HepG2 (cell line): Measurements from ENCODE around the gene TPSD1. TPM values are rescaled to one million over a fixed set of nuclear protein-coding genes. Genes with fewer than 3 reads are reported as not detected.
A peak's percentile ranks its signal among the peaks of the same experiment; 100 is the strongest.

ENCODE experiments used
- ATAC-seq: fragments of 200-7000 bp; cut with Tn5 transposase; 3 replicates; pipeline ENCODE4 v1.9.1; 2020; ENCODE audit warnings: mild to moderate bottlenecking, moderate library complexity
- BruUV-seq: library from RNA; stranded (reverse); fragments of 400-500 nt; replicated peaks from 2 replicates; lab custom pipeline; 2021; lab: Mats Ljungman, UMichigan
- CTCF ChIA-PET: fragments of 300-600 bp; formaldehyde crosslinking; extraction: SDS; loops from one replicate; lab custom pipeline; 2021; ENCODE audit warnings: low total read pairs, inconsistent platforms, low intra/inter-chr PET ratio; lab: Yijun Ruan, JAX
- POLR2A ChIA-PET: fragments of 350-600 bp; sonication (Branson Sonifier 250); formaldehyde crosslinking; loops from one replicate; lab custom pipeline; 2020; ENCODE audit warnings: antibody characterized with exemption, inconsistent platforms; lab: Yijun Ruan, JAX
- DNase-seq: peaks from one replicate; pipeline ENCODE4 v3.0.0-alpha.2; 2015; ENCODE audit warnings: low spot score
- FAIRE-seq: peaks from 3 replicates; lab custom pipeline; 2011; peaks lifted over from hg19 to GRCh38; lab: Jason Lieb, UNC
- H2AFZ ChIP-seq: one replicate; pipeline ENCODE4 v1.6.1; 2011; ENCODE audit warnings: low read length, inconsistent platforms
- H3K27ac ChIP-seq: fragments of 300-600 bp; 3 replicates; pipeline ENCODE4 v1.8.0; 2011; ENCODE audit warnings: mixed run types, mild to moderate bottlenecking, mixed read lengths, low read length, inconsistent platforms; ENCODE audit not compliant: insufficient read depth; ENCODE audit errors: extremely low read length
- H3K27me3 ChIP-seq, 2 experiments: fragments of 200-600 bp in 1 of 2; 2 replicates in 1 of 2; 3 replicates in 1 of 2; pipeline versions ENCODE4 v1.6.0 to v1.8.0; 2011; ENCODE audit warnings: low read length in 2 of 2, mild to moderate bottlenecking in 2 of 2, moderate library complexity in 2 of 2, inconsistent platforms in 1 of 2; ENCODE audit not compliant: insufficient read depth in 2 of 2, control insufficient read depth in 1 of 2
- H3K36me3 ChIP-seq, 2 experiments: fragments of 200-600 bp in 1 of 2; replicated peaks in 1 of 2; 2 replicates in 1 of 2; 3 replicates in 1 of 2; pipeline versions ENCODE4 v1.5.1 to v1.8.0; 2011; ENCODE audit warnings: low read length in 2 of 2, inconsistent platforms in 1 of 2; ENCODE audit not compliant: insufficient read depth in 2 of 2, control insufficient read depth in 1 of 2
- H3K4me1 ChIP-seq: 2 replicates; pipeline ENCODE4 v1.5.1; 2012; ENCODE audit warnings: low read length, inconsistent platforms; ENCODE audit not compliant: insufficient read depth
- H3K4me2 ChIP-seq: 2 replicates; pipeline ENCODE4 v1.6.0; 2011; ENCODE audit warnings: low read depth, low read length, inconsistent platforms
- H3K4me3 ChIP-seq, 3 experiments: fragments of 200-600 bp in 1 of 3; sonication (generic), shearing (Covaris generic) in 1 of 3; replicated peaks in 1 of 3; 2 replicates each; pipeline ENCODE4 v1.5.1; 2011 to 2016; ENCODE audit warnings: low read length in 3 of 3, inconsistent platforms in 2 of 3, low read depth in 2 of 3, mild to moderate bottlenecking in 2 of 3, control low read depth in 1 of 3, mixed read lengths in 1 of 3; ENCODE audit not compliant: insufficient read depth in 1 of 3
- H3K79me2 ChIP-seq: one replicate; pipeline ENCODE4 v1.6.1; 2011; ENCODE audit warnings: low read length, inconsistent platforms; ENCODE audit not compliant: insufficient read depth
- H3K9ac ChIP-seq: 2 replicates; pipeline ENCODE4 v1.6.0; 2011; ENCODE audit warnings: mild to moderate bottlenecking, low read depth, low read length, inconsistent platforms; ENCODE audit not compliant: insufficient read depth
- H3K9me3 ChIP-seq: 2 replicates; pipeline ENCODE4 v1.5.1; 2012; ENCODE audit warnings: mild to moderate bottlenecking, low read length
- H4K20me1 ChIP-seq: 2 replicates; pipeline ENCODE4 v1.6.0; 2011; ENCODE audit warnings: inconsistent platforms, mild to moderate bottlenecking, low read length, moderate library complexity; ENCODE audit not compliant: insufficient read depth
- RFXAP ChIP-seq: sonication (generic); formaldehyde crosslinking; IDR thresholded peaks from 2 replicates; pipeline ENCODE4 v1.4.0; 2020; ENCODE audit warnings: missing genetic modification reagents, borderline replicate concordance
- TSC22D2 ChIP-seq: sonication (generic); formaldehyde crosslinking; IDR thresholded peaks from 2 replicates; pipeline ENCODE4 v1.5.1; 2020; ENCODE audit warnings: missing genetic modification reagents, mild to moderate bottlenecking, borderline replicate concordance
- ZBTB10 ChIP-seq: sonication (generic); formaldehyde crosslinking; IDR thresholded peaks from 2 replicates; pipeline ENCODE4 v1.4.0; 2020; ENCODE audit warnings: missing genetic modification reagents, borderline replicate concordance
- ZFP36L2 ChIP-seq: sonication (generic); formaldehyde crosslinking; IDR thresholded peaks from 2 replicates; pipeline ENCODE4 v1.4.0; 2020; ENCODE audit warnings: missing genetic modification reagents
- ZFP91 ChIP-seq: sonication (generic); formaldehyde crosslinking; IDR thresholded peaks from 2 replicates; pipeline ENCODE4 v1.9.0; 2022; ENCODE audit warnings: missing genetic modification reagents, mild to moderate bottlenecking, borderline replicate concordance
- ZNF572 ChIP-seq: sonication (generic); formaldehyde crosslinking; IDR thresholded peaks from 2 replicates; pipeline ENCODE4 v1.5.1; 2020; ENCODE audit warnings: mild to moderate bottlenecking, missing genetic modification reagents
- WGBS: methylation state at CpG from one replicate; pipeline ENCODE4 v1.1.6; 2017; ENCODE audit warnings: low lambda C conversion rate; 5-methylcytosine and 5-hydroxymethylcytosine counted together
- in situ Hi-C: cut with HindIII; loops from 2 replicates; pipeline ENCODE4 v1.10.0; 2017; ENCODE audit warnings: low pct_unique_long_range_greater_than_20kb; ENCODE audit not compliant: extremely low pct_ligation_motif_present
- intact Hi-C: fragments of 100-400 bp; cut with micrococcal nuclease; formaldehyde crosslinking; loops from one replicate; pipeline ENCODE4 v1.10.0; 2022; ENCODE audit not compliant: unreplicated experiment
- polyA plus RNA-seq, 8 experiments: library from polyadenylated mRNA; depleted of rRNA in 3 of 8; stranded (reverse) in 7 of 8; unstranded in 1 of 8; fragments of >200 nt; fragmentation: Illumina TruSeq in 4 of 8; extraction: Trizol in 4 of 8; gene quantifications; 2 replicates each; pipeline versions ENCODE4 v1.2.1 to v1.2.3, GENCODE V29; 2011 to 2016; ENCODE audit warnings: low read depth in 4 of 8, missing spikeins in 1 of 8, mixed read lengths in 1 of 8; ENCODE audit not compliant: insufficient read depth in 1 of 8
- total RNA-seq, 5 experiments: library from RNA; depleted of rRNA; stranded (reverse); fragments of >200 nt; fragmentation: Illumina TruSeq; extraction: Trizol; gene quantifications; 2 replicates each; pipeline ENCODE4 v1.2.3, GENCODE V29; 2016; ENCODE audit warnings: low read depth in 1 of 5

Gene TPSD1
- total and polyA plus RNA-seq, 2 of the 13 experiments (the other 11 are each of a cell fraction or from before 2014, with no cell fraction given) = not detected

GRCh38 chr16:1289477-1289866 lies 33.6 kb downstream of the TPSD1 start:
- BruUV-seq = no TSS peak
- H3K4me3 ChIP-seq = peak overlapping the region in 1 of 3 experiments; percentile 52; a peak in 2 of 6 replicates
- POLR2A ChIA-PET = interaction anchor here (0.7 kb wide), 1 partner anchor 131 kb away, joined by 3 read pairs; no protein-coding TSS in a partner anchor
- in situ Hi-C loops (no loop called here), intact Hi-C loops (no loop called here)
- ATAC-seq (peak; percentile 24), FAIRE-seq (no peak), DNase-seq (no peak)
- TF ChIP-seq TSC22D2 (CRISPR knock-in tag) = no peak
- TF ChIP-seq ZFP91 = 0 out of 2 replicates have a peak, but pooled peaks have one; percentile 11
- TF ChIP-seq ZNF572 = 0 out of 2 replicates have a peak, but pooled peaks have one; percentile 23
- TF ChIP-seq ZBTB10 = no peak
- no peak for TF ChIP-seq RFXAP (CRISPR knock-in tag)
- no peak for TF ChIP-seq ZFP36L2 (CRISPR knock-in tag)
- H3K36me3 ChIP-seq = no peaks in the 10 kb centered on the region
- CTCF ChIA-PET = no interaction called here
- H3K27ac ChIP-seq = no peak overlapping the region
- peaks cover 19 to 48% of the 10 kb centered on the region in 2 experiments; a peak in 4 of 5 replicates for H3K27me3 ChIP-seq
- no peak overlapping the region for H3K9ac ChIP-seq
- no peak overlapping the region for H2AFZ ChIP-seq
- H3K79me2 ChIP-seq = no peaks in the 10 kb centered on the region
- peaks cover 42% of the 10 kb centered on the region for H3K4me1 ChIP-seq
- 4% methylated on average over 11 of the region's 17 CpGs for WGBS
- no peaks in the 10 kb centered on the region for H3K9me3 ChIP-seq
- no peaks in the 10 kb centered on the region for H4K20me1 ChIP-seq
- peak overlapping the region; percentile 57 for H3K4me2 ChIP-seq
